Neural progenitor cell (in vitro differentiated cells): ENCODE results near the gene OR52E5. TPM values are rescaled to one million over a fixed set of nuclear protein-coding genes. Genes with fewer than 3 reads are reported as not detected.

Experiments used
- DNase-seq: peaks from one replicate; pipeline ENCODE4 v3.0.0-alpha.2; 2016; ENCODE audit warnings: low spot score
- H2AFZ ChIP-seq: fragments of 200-600 bp; sonication (generic); replicated peaks from 2 replicates; pipeline ENCODE4 v1.6.1; 2016; ENCODE audit warnings: antibody characterized with exemption
- H3F3A ChIP-seq: fragments of 200-600 bp; sonication (generic); 2 replicates; pipeline ENCODE4 v1.6.1; 2016; ENCODE audit warnings: antibody characterized with exemption, low read depth
- H3K27ac ChIP-seq: fragments of 200-600 bp; sonication (generic); 2 replicates; pipeline ENCODE4 v1.5.1; 2016; ENCODE audit warnings: mild to moderate bottlenecking
- H3K27me3 ChIP-seq: fragments of 200-600 bp; sonication (generic); 2 replicates; pipeline ENCODE4 v1.6.1; 2016; ENCODE audit warnings: mild to moderate bottlenecking, moderate library complexity
- H3K36me3 ChIP-seq: fragments of 200-600 bp; sonication (generic); 2 replicates; pipeline ENCODE4 v1.5.1; 2016
- H3K4me1 ChIP-seq: fragments of 200-600 bp; sonication (generic); 2 replicates; pipeline ENCODE4 v1.6.1; 2016; ENCODE audit warnings: mixed run types
- H3K4me2 ChIP-seq: fragments of 200-600 bp; sonication (generic); 2 replicates; pipeline ENCODE4 v1.6.1; 2016
- H3K4me3 ChIP-seq: fragments of 200-600 bp; sonication (generic); 2 replicates; pipeline ENCODE4 v1.5.1; 2016
- H3K79me2 ChIP-seq: fragments of 200-600 bp; sonication (generic); 2 replicates; pipeline ENCODE4 v1.6.1; 2016; ENCODE audit warnings: low read depth
- H3K9ac ChIP-seq: fragments of 200-600 bp; sonication (generic); 2 replicates; pipeline ENCODE4 v1.6.1; 2016
- H3K9me3 ChIP-seq: fragments of 200-600 bp; sonication (generic); 2 replicates; pipeline ENCODE4 v1.5.1; 2016; ENCODE audit warnings: low read depth
- H4K20me1 ChIP-seq: fragments of 200-600 bp; sonication (generic); 2 replicates; pipeline ENCODE4 v1.6.1; 2016; ENCODE audit warnings: low read depth
- H3K27ac Mint-ChIP-seq: 3 replicates; pipeline ENCODE4 v1.8.0; 2021; ENCODE audit warnings: mixed read lengths
- H3K27me3 Mint-ChIP-seq: 2 replicates; pipeline ENCODE4 v1.8.0; 2022; ENCODE audit warnings: low read depth, mild to moderate bottlenecking, inconsistent platforms, moderate library complexity, mixed read lengths; ENCODE audit not compliant: insufficient read depth
- H3K36me3 Mint-ChIP-seq: 3 replicates; pipeline ENCODE4 v1.8.0; 2021; ENCODE audit warnings: mixed read lengths
- H3K4me1 Mint-ChIP-seq: 3 replicates; pipeline ENCODE4 v1.8.0; 2021; ENCODE audit warnings: mixed read lengths
- H3K4me3 Mint-ChIP-seq: 3 replicates; pipeline ENCODE4 v1.8.0; 2021; ENCODE audit warnings: mild to moderate bottlenecking, moderate library complexity, mixed read lengths
- H3K9me3 Mint-ChIP-seq: 3 replicates; pipeline ENCODE4 v1.8.0; 2020; ENCODE audit warnings: mixed read lengths
- EZH2 ChIP-seq: fragments of 200-600 bp; sonication (generic); IDR thresholded peaks from 2 replicates; pipeline ENCODE4 v1.6.1; 2017; ENCODE audit warnings: antibody characterized with exemption, mild to moderate bottlenecking, moderate library complexity
- EZH2phosphoT487 ChIP-seq: fragments of 200-600 bp; sonication (generic); IDR thresholded peaks from 2 replicates; pipeline ENCODE4 v1.6.1; 2017; ENCODE audit warnings: antibody characterized with exemption
- total RNA-seq: library from RNA; depleted of rRNA; stranded (reverse); fragments of >200 nt; gene quantifications from 2 replicates; pipeline ENCODE4 v1.2.3, GENCODE V29; 2015; ENCODE audit warnings: low replicate concordance
- TF ChIP-seq, protein P1 (sequence below): fragments of 200-600 bp; sonication (generic); IDR thresholded peaks from 2 replicates; pipeline ENCODE4 v1.5.1; 2017; ENCODE audit warnings: antibody characterized with exemption, mild to moderate bottlenecking

The OR52E5 gene
- total RNA-seq, 1 donor from 2014 or later, result not detected

DNA sequence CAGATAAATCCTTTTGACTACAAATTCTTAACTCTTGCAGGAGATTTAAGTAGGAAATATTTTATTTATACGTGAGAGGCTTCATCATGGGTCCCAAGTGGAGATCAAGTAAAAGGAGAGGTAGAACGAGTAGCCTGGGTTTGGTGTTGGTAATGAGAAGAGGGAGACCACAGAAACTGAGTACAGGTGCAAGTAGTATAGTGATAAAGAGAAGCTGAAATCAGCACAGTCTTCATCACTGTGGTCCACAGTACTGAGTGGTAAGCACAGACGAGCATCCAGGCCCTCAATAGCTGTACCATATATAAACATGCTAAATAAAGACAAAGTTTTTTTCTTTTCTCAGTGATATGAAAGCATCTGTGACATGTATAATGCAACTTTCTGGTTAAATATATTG, 5.8 kb upstream of the OR52E5 start:
- Histone ChIP-seq H3K27ac (no peak overlapping the region), H2AFZ (no peak overlapping the region), H4K20me1 (no peaks in the 10 kb centered on the region), H3K4me2 (no peak overlapping the region), H3K36me3 (no peaks in the 10 kb centered on the region), H3K9me3 (no peaks in the 10 kb centered on the region), H3K9ac (no peak overlapping the region), H3K27me3 (no peaks in the 10 kb centered on the region), H3K79me2 (no peaks in the 10 kb centered on the region), H3K4me3 (no peak overlapping the region), H3K4me1 (no peaks in the 10 kb centered on the region), H3F3A (no peaks in the 10 kb centered on the region)
- no peak for DNase-seq
- H3K27ac Mint-ChIP-seq, result no peak overlapping the region
- no peaks in the 10 kb centered on the region for H3K9me3 Mint-ChIP-seq
- no peaks in the 10 kb centered on the region for H3K4me1 Mint-ChIP-seq
- TF ChIP-seq EZH2phosphoT487, result no peak
- TF ChIP-seq EZH2, result no peak
- TF ChIP-seq, protein P1, sequence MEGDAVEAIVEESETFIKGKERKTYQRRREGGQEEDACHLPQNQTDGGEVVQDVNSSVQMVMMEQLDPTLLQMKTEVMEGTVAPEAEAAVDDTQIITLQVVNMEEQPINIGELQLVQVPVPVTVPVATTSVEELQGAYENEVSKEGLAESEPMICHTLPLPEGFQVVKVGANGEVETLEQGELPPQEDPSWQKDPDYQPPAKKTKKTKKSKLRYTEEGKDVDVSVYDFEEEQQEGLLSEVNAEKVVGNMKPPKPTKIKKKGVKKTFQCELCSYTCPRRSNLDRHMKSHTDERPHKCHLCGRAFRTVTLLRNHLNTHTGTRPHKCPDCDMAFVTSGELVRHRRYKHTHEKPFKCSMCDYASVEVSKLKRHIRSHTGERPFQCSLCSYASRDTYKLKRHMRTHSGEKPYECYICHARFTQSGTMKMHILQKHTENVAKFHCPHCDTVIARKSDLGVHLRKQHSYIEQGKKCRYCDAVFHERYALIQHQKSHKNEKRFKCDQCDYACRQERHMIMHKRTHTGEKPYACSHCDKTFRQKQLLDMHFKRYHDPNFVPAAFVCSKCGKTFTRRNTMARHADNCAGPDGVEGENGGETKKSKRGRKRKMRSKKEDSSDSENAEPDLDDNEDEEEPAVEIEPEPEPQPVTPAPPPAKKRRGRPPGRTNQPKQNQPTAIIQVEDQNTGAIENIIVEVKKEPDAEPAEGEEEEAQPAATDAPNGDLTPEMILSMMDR, result no peak
- no peaks in the 10 kb centered on the region for H3K27me3 Mint-ChIP-seq
- no peaks in the 10 kb centered on the region for H3K36me3 Mint-ChIP-seq
- no peak overlapping the region for H3K4me3 Mint-ChIP-seq

- no peaks in the 10 kb centered on the region for H3K4me1 Mint-ChIP-seq
- no peaks in the 10 kb centered on the region for H3K36me3 Mint-ChIP-seq
- Histone ChIP-seq H3K36me3 (no peaks in the 10 kb centered on the region), H3F3A (no peaks in the 10 kb centered on the region), H3K4me3 (no peak overlapping the region), H2AFZ (no peak overlapping the region), H3K4me2 (no peak overlapping the region), H3K79me2 (no peaks in the 10 kb centered on the region), H3K9ac (no peak overlapping the region), H4K20me1 (no peaks in the 10 kb centered on the region), H3K27ac (no peak overlapping the region), H3K9me3 (no peaks in the 10 kb centered on the region), H3K4me1 (no peaks in the 10 kb centered on the region), H3K27me3 (no peaks in the 10 kb centered on the region)
- no peaks in the 10 kb centered on the region for H3K9me3 Mint-ChIP-seq
- no peak overlapping the region for H3K4me3 Mint-ChIP-seq
- no peak for TF ChIP-seq EZH2
- no peak overlapping the region for H3K27ac Mint-ChIP-seq
- no peaks in the 10 kb centered on the region for H3K27me3 Mint-ChIP-seq
- no peak for DNase-seq
Measured at GRCh38 chr11:5887661-5888060, 5.3 kb upstream of the OR52E5 start.

GRCh38 chr11:5891216-5891800, 1.7 kb upstream of the OR52E5 start:
- no peak overlapping the region for H3K4me3 ChIP-seq
- no peaks in the 10 kb centered on the region for H3K4me1 Mint-ChIP-seq
- H3F3A ChIP-seq, result no peaks in the 10 kb centered on the region
- H4K20me1 ChIP-seq, result no peaks in the 10 kb centered on the region
- no peak overlapping the region for H3K4me3 Mint-ChIP-seq
- H3K36me3 Mint-ChIP-seq, result no peaks in the 10 kb centered on the region
- no peaks in the 10 kb centered on the region for H3K79me2 ChIP-seq
- H3K27ac ChIP-seq, result no peak overlapping the region
- H3K36me3 ChIP-seq, result no peaks in the 10 kb centered on the region
- H3K27me3 Mint-ChIP-seq, result no peaks in the 10 kb centered on the region
- DNase-seq, result no peak
- no peaks in the 10 kb centered on the region for H3K4me1 ChIP-seq
- TF ChIP-seq EZH2phosphoT487, result no peak
- TF ChIP-seq, protein P1, result peak; percentile 57
- H3K27me3 ChIP-seq, result no peaks in the 10 kb centered on the region
- no peak overlapping the region for H3K27ac Mint-ChIP-seq
- no peak overlapping the region for H2AFZ ChIP-seq
- no peak overlapping the region for H3K9ac ChIP-seq
- H3K9me3 Mint-ChIP-seq, result no peaks in the 10 kb centered on the region
- no peaks in the 10 kb centered on the region for H3K9me3 ChIP-seq
- no peak overlapping the region for H3K4me2 ChIP-seq

- Histone ChIP-seq H3F3A (no peaks in the 10 kb centered on the region), H3K9me3 (no peaks in the 10 kb centered on the region), H3K4me3 (no peak overlapping the region), H3K4me2 (no peak overlapping the region), H3K27me3 (no peaks in the 10 kb centered on the region), H3K4me1 (no peaks in the 10 kb centered on the region), H3K79me2 (no peaks in the 10 kb centered on the region), H3K36me3 (no peaks in the 10 kb centered on the region), H2AFZ (no peak overlapping the region), H3K9ac (no peak overlapping the region), H4K20me1 (no peaks in the 10 kb centered on the region), H3K27ac (no peak overlapping the region)
- no peak for DNase-seq
- Mint-ChIP-seq H3K36me3 (no peaks in the 10 kb centered on the region), H3K9me3 (no peaks in the 10 kb centered on the region), H3K4me3 (no peak overlapping the region), H3K4me1 (no peaks in the 10 kb centered on the region), H3K27ac (no peak overlapping the region), H3K27me3 (no peaks in the 10 kb centered on the region)
- TF ChIP-seq EZH2, result no peak
- TF ChIP-seq EZH2phosphoT487, result no peak
- TF ChIP-seq, protein P1, result no peak
Measured at GRCh38 chr11:5899534-5899933, 6.5 kb downstream of the OR52E5 start.
